ENCODE measurements around the gene CXADR. TPM values are rescaled to one million over a fixed set of nuclear protein-coding genes. Genes with fewer than 3 reads are reported as not detected.

CXADR gene
- total RNA-seq (10 to 100 TPM; 22.4 to 25.1 TPM), polyA plus RNA-seq (ENCODE audit: insufficient read length in 6 of 6) (10 to 100 TPM; 20.2 to 28.6 (median 27.2) TPM)
- long read RNA-seq, donor 1, full-length matches to known transcripts: 10 of 10 reads
- long read RNA-seq, donor 1, partial matches to known transcripts: 0 of 10 reads
- long read RNA-seq, donor 1, other reads (novel, unspliced or antisense): 0 of 10 reads
- long read RNA-seq, donor 2, full-length matches to known transcripts: 8 of 8 reads
- long read RNA-seq, donor 2, partial matches to known transcripts: 0 of 8 reads
- long read RNA-seq, donor 2, other reads (novel, unspliced or antisense): 0 of 8 reads
- long read RNA-seq, donor 3, full-length matches to known transcripts: 8 of 8 reads
- long read RNA-seq, donor 3, partial matches to known transcripts: 0 of 8 reads
- long read RNA-seq, donor 3, other reads (novel, unspliced or antisense): 0 of 8 reads
- long read RNA-seq, donor 4, full-length matches to known transcripts: 6 of 12 reads
- long read RNA-seq, donor 4, partial matches to known transcripts: 3 of 12 reads
- long read RNA-seq, donor 4, other reads (novel, unspliced or antisense): 3 of 12 reads
- long read RNA-seq, donor 5, full-length matches to known transcripts: 10 of 41 reads
- long read RNA-seq, donor 5, partial matches to known transcripts: 31 of 41 reads
- long read RNA-seq, donor 5, other reads (novel, unspliced or antisense): 0 of 41 reads
- long read RNA-seq, donor 6, full-length matches to known transcripts: 7 of 7 reads
- long read RNA-seq, donor 6, partial matches to known transcripts: 0 of 7 reads
- long read RNA-seq, donor 6, other reads (novel, unspliced or antisense): 0 of 7 reads
- long read RNA-seq, donor 7, full-length matches to known transcripts: 6 of 31 reads
- long read RNA-seq, donor 7, partial matches to known transcripts: 25 of 31 reads
- long read RNA-seq, donor 7, other reads (novel, unspliced or antisense): 0 of 31 reads
- long read RNA-seq, donor 8, full-length matches to known transcripts: 13 of 77 reads
- long read RNA-seq, donor 8, partial matches to known transcripts: 25 of 77 reads
- long read RNA-seq, donor 8, other reads (novel, unspliced or antisense): 39 of 77 reads
- long read RNA-seq, donor 9: 0 reads
- long read RNA-seq, donor 10, full-length matches to known transcripts: 5 of 9 reads
- long read RNA-seq, donor 10, partial matches to known transcripts: 3 of 9 reads
- long read RNA-seq, donor 10, other reads (novel, unspliced or antisense): 1 of 9 reads
- long read RNA-seq, donor 11, full-length matches to known transcripts: 17 of 81 reads
- long read RNA-seq, donor 11, partial matches to known transcripts: 8 of 81 reads
- long read RNA-seq, donor 11, other reads (novel, unspliced or antisense): 56 of 81 reads
- long read RNA-seq, donor 12, full-length matches to known transcripts: 5 of 75 reads
- long read RNA-seq, donor 12, partial matches to known transcripts: 13 of 75 reads
- long read RNA-seq, donor 12, other reads (novel, unspliced or antisense): 57 of 75 reads

- H3K36me3 ChIP-seq: no peaks in the 10 kb centered on the region
- H3K4me3 ChIP-seq: peak within 1 kb of the TSS; percentile 49 to 56
- intact Hi-C loops (cut with DNase I): no loop called here
- peak; percentile 59 to 94 (median 86) for DNase-seq
- peaks cover 22 to 68% of the 10 kb centered on the region in 2 donors for H3K27me3 ChIP-seq
- H3K4me1 ChIP-seq: peaks cover 6 to 20% of the 10 kb centered on the region in 2 donors
- TF ChIP-seq CTCF (IDR thresholded peaks at IDR 0.05): peak; percentile 39 to 67
- peak within 1 kb of the TSS; percentile 78 to 84 for H3K27ac ChIP-seq
- ATAC-seq: peak; percentile 90
- no peaks in the 10 kb centered on the region for H3K9me3 ChIP-seq
Measured at GRCh38 chr21:17512253-17513213, at the start of gene CXADR. Gene CXADR (plus strand): TSS chr21:17513043. CDS start chr21:17513130, 87 bp downstream.

GRCh38 chr21:17466166-17466565 lies 46.7 kb upstream of the CXADR start:
- H3K27ac ChIP-seq: no peak overlapping the region
- DNase-seq: peak in 1 of 4 donors; percentile 42
- TF ChIP-seq CTCF (IDR thresholded peaks at IDR 0.05): no peak
- no peaks in the 10 kb centered on the region for H3K27me3 ChIP-seq
- intact Hi-C loops (cut with DNase I): no loop called here
- no peak overlapping the region for H3K4me3 ChIP-seq
- no peaks in the 10 kb centered on the region for H3K36me3 ChIP-seq
- H3K9me3 ChIP-seq: no peaks in the 10 kb centered on the region
- ATAC-seq: peak; percentile 47
- H3K4me1 ChIP-seq: peaks cover 0 to 3% of the 10 kb centered on the region in 2 donors

- Histone ChIP-seq H3K27ac (peak overlapping the region; percentile 34 to 36), H3K4me3 (no peak overlapping the region), H3K27me3 (no peaks in the 10 kb centered on the region), H3K36me3 (no peaks in the 10 kb centered on the region), H3K4me1 (no peaks in the 10 kb centered on the region), H3K9me3 (no peaks in the 10 kb centered on the region)
- TF ChIP-seq CTCF (IDR thresholded peaks at IDR 0.05): no peak
- ATAC-seq: peak; percentile 59
- intact Hi-C loops (cut with DNase I): no loop called here
- no peak for DNase-seq
Measured at GRCh38 chr21:17467392-17467791, 45.5 kb upstream of the CXADR start.

GRCh38 chr21:17467829-17468228 lies 45.0 kb upstream of the CXADR start:
- no peak for DNase-seq

More at GRCh38 chr21:17467829-17468228, 45.0 kb upstream of the CXADR start:
- ATAC-seq: peak; percentile 77
- Histone ChIP-seq H3K4me3 (no peak overlapping the region), H3K36me3 (no peaks in the 10 kb centered on the region), H3K27me3 (no peaks in the 10 kb centered on the region), H3K4me1 (no peaks in the 10 kb centered on the region), H3K27ac (peak overlapping the region; percentile 34 to 36), H3K9me3 (no peaks in the 10 kb centered on the region)
- no peak for TF ChIP-seq CTCF (IDR thresholded peaks at IDR 0.05)
- intact Hi-C loops (cut with DNase I): no loop called here
